SK-N-SH (cell line): ENCODE measurements around the gene PXT1. TPM values are rescaled to one million over a fixed set of nuclear protein-coding genes. Genes with fewer than 3 reads are reported as not detected.

Source experiments
- CTCF ChIA-PET: fragments of 300-600, 350-600 bp; formaldehyde crosslinking; extraction: SDS; loops from one replicate; lab custom pipeline; 2021; lab: Yijun Ruan, JAX
- POLR2A ChIA-PET: fragments of 350-600 bp; sonication (Branson Sonifier 250); formaldehyde crosslinking; extraction: SDS; loops from one replicate; lab custom pipeline; 2020; ENCODE audit warnings: antibody characterized with exemption, inconsistent platforms; lab: Yijun Ruan, JAX
- DNase-seq: peaks from one replicate; pipeline ENCODE4 v3.0.0; 2012
- H2AFZ ChIP-seq: fragments of 200-600 bp; sonication (generic); 2 replicates; pipeline ENCODE4 v1.8.1; 2016; ENCODE audit warnings: antibody characterized with exemption, mild to moderate bottlenecking, low read depth
- H3F3A ChIP-seq: fragments of 200-600 bp; sonication (generic); replicated peaks from 2 replicates; pipeline ENCODE3; 2016; ENCODE audit warnings: antibody characterized with exemption, mild to moderate bottlenecking; ENCODE audit not compliant: insufficient read depth
- H3K27ac ChIP-seq, 2 experiments: fragments of 200-500 bp in 1 of 2; fragments of 200-600 bp in 1 of 2; sonication (Bioruptor generic) in 1 of 2; sonication (generic), shearing (Covaris generic) in 1 of 2; 2 replicates each; pipeline versions ENCODE4 v1.5.1 to v1.6.1; 2014 to 2016; ENCODE audit warnings: low read depth in 2 of 2, inconsistent platforms in 1 of 2, low read length in 1 of 2, mild to moderate bottlenecking in 1 of 2, mixed read lengths in 1 of 2
- H3K27me3 ChIP-seq: fragments of 200-600 bp; sonication (generic), shearing (Covaris generic); 2 replicates; pipeline ENCODE4 v1.6.1; 2016; ENCODE audit warnings: mixed run types; ENCODE audit not compliant: insufficient read depth
- H3K36me3 ChIP-seq, 2 experiments: fragments of 200-500 bp in 1 of 2; fragments of 200-600 bp in 1 of 2; sonication (Bioruptor generic) in 1 of 2; sonication (generic) in 1 of 2; replicated peaks in 1 of 2; 2 replicates each; pipeline versions ENCODE3 to v1.5.1; 2014 to 2016; ENCODE audit warnings: low read length in 1 of 2, mild to moderate bottlenecking in 1 of 2; ENCODE audit not compliant: insufficient read depth in 2 of 2, control insufficient read depth in 1 of 2
- H3K4me1 ChIP-seq, 2 experiments: fragments of 200-500 bp in 1 of 2; fragments of 200-600 bp in 1 of 2; sonication (Bioruptor generic) in 1 of 2; sonication (generic), shearing (Covaris generic) in 1 of 2; 2 replicates each; pipeline versions ENCODE4 v1.5.1 to v1.6.1; 2014 to 2016; ENCODE audit warnings: low read depth in 1 of 2, low read length in 1 of 2, mixed run types in 1 of 2; ENCODE audit not compliant: insufficient read depth in 2 of 2, control insufficient read depth in 1 of 2
- H3K4me2 ChIP-seq: fragments of 200-600 bp; sonication (generic), shearing (Covaris generic); 2 replicates; pipeline ENCODE4 v1.6.1; 2017; ENCODE audit warnings: mixed run types
- H3K4me3 ChIP-seq, 2 experiments: fragments of 200-500 bp in 1 of 2; fragments of 200-600 bp in 1 of 2; sonication (Bioruptor generic) in 1 of 2; sonication (generic), shearing (Covaris generic) in 1 of 2; 2 replicates each; pipeline versions ENCODE4 v1.5.1 to v1.8.1; 2014 to 2016; ENCODE audit warnings: low read depth in 2 of 2, inconsistent platforms in 1 of 2, low read length in 1 of 2, mild to moderate bottlenecking in 1 of 2, mixed read lengths in 1 of 2, moderate library complexity in 1 of 2
- H3K79me2 ChIP-seq: fragments of 200-600 bp; sonication (generic); 2 replicates; pipeline ENCODE4 v1.8.1; 2017; ENCODE audit warnings: mild to moderate bottlenecking; ENCODE audit not compliant: insufficient read depth
- H3K9ac ChIP-seq: fragments of 200-600 bp; sonication (generic); 2 replicates; pipeline ENCODE4 v1.6.1; 2017; ENCODE audit warnings: mixed run types
- H3K9me2 ChIP-seq: fragments of 200-600 bp; sonication (generic); 2 replicates; pipeline ENCODE4 v1.6.1; 2017; ENCODE audit warnings: mixed run types
- H3K9me3 ChIP-seq: fragments of 200-600 bp; sonication (generic); 2 replicates; pipeline ENCODE4 v1.6.1; 2017; ENCODE audit warnings: mixed run types, mild to moderate bottlenecking, moderate library complexity
- H4K20me1 ChIP-seq: fragments of 200-600 bp; sonication (generic); 2 replicates; pipeline ENCODE4 v1.6.1; 2017; ENCODE audit warnings: mild to moderate bottlenecking, mixed run types; ENCODE audit not compliant: insufficient read depth
- EP300 ChIP-seq, 2 experiments: IDR thresholded peaks; 2 replicates each; pipeline versions ENCODE4 v1.4.0 to v1.6.1; 2012; ENCODE audit warnings: borderline replicate concordance in 1 of 2, low read depth in 1 of 2, low read length in 1 of 2
- FOSL2 ChIP-seq: IDR thresholded peaks from 2 replicates; pipeline ENCODE4 v1.4.0; 2012; ENCODE audit warnings: low read depth, mild to moderate bottlenecking, moderate library complexity, borderline replicate concordance
- IRF3 ChIP-seq: fragments of 150-350 bp; IDR thresholded peaks from 2 replicates; pipeline ENCODE4 v1.6.1; 2016; ENCODE audit warnings: mild to moderate bottlenecking, low read depth, low read length
- NFIC ChIP-seq: IDR thresholded peaks from 2 replicates; pipeline ENCODE4 v1.4.0; 2012; ENCODE audit warnings: borderline replicate concordance
- NRF1 ChIP-seq: IDR thresholded peaks from 2 replicates; pipeline ENCODE4 v1.6.1; 2012; ENCODE audit warnings: low read depth, mild to moderate bottlenecking, low read length
- PBX3 ChIP-seq: IDR thresholded peaks from 2 replicates; pipeline ENCODE4; 2012
- RXRA ChIP-seq: IDR thresholded peaks from 2 replicates; pipeline ENCODE4 v1.4.0; 2012; ENCODE audit warnings: low read depth, mild to moderate bottlenecking, borderline replicate concordance
- TCF12 ChIP-seq: IDR thresholded peaks from 2 replicates; pipeline ENCODE4 v1.4.0; 2012
- YY1 ChIP-seq: IDR thresholded peaks from 2 replicates; pipeline ENCODE4 v1.4.0; 2012; ENCODE audit warnings: low read depth, mild to moderate bottlenecking
- WGBS: methylation state at CpG from one replicate; pipeline ENCODE4 v1.1.6; 2017; ENCODE audit warnings: low lambda C conversion rate; 5-methylcytosine and 5-hydroxymethylcytosine counted together
- polyA plus RNA-seq, 3 experiments: library from polyadenylated mRNA; depleted of rRNA; stranded (reverse); fragments of >200 nt; gene quantifications; 2 replicates each; pipeline ENCODE4 v1.2.3, GENCODE V29; 2012
- TF ChIP-seq, protein P1 (sequence below): IDR thresholded peaks from 2 replicates; pipeline ENCODE4 v1.4.0; 2012; ENCODE audit warnings: low read depth, borderline replicate concordance
- TF ChIP-seq, protein P2 (sequence below): fragments of 200-600 bp; sonication (generic); IDR thresholded peaks from 2 replicates; pipeline ENCODE4 v1.6.1; 2017; ENCODE audit warnings: antibody characterized with exemption, mild to moderate bottlenecking, moderate library complexity

PXT1 gene
- polyA plus RNA-seq, 1 of the 3 experiments (the other 2 are of a cell fraction), result not detected

GRCh38 chr6:36358226-36358915 is 84.3 kb downstream of the PXT1 start:
- POLR2A ChIA-PET, result no interaction called here
- Histone ChIP-seq H4K20me1 (no peaks in the 10 kb centered on the region), H3K79me2 (no peaks in the 10 kb centered on the region), H3K9ac (no peak overlapping the region), H3K9me3 (no peaks in the 10 kb centered on the region), H2AFZ (peak overlapping the region; percentile 62), H3K4me2 (no peak overlapping the region), H3K9me2 (no peaks in the 10 kb centered on the region), H3K4me3 (no peak overlapping the region), H3K27ac (no peak overlapping the region), H3K4me1 (peaks cover 2 to 6% of the 10 kb centered on the region in 2 experiments; a peak in 2 of 4 replicates), H3K27me3 (no peaks in the 10 kb centered on the region), H3F3A (no peaks in the 10 kb centered on the region), H3K36me3 (no peaks in the 10 kb centered on the region)
- CTCF ChIA-PET, result interaction anchor here (0.6 to 9.1 kb wide), 8 partner anchors 9 to 329 kb away, joined by 3 to 149 read pairs (median 4); no protein-coding TSS in a partner anchor
- no peak for DNase-seq
- TF ChIP-seq, protein P1, sequence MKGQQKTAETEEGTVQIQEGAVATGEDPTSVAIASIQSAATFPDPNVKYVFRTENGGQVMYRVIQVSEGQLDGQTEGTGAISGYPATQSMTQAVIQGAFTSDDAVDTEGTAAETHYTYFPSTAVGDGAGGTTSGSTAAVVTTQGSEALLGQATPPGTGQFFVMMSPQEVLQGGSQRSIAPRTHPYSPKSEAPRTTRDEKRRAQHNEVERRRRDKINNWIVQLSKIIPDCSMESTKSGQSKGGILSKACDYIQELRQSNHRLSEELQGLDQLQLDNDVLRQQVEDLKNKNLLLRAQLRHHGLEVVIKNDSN, result peak; percentile 50; the same call in 1 of the 2 replicates
- TF ChIP-seq PBX3, result peak; percentile 78
- no peak for TF ChIP-seq YY1
- 82% methylated on average over 4 of the region's 4 CpGs for WGBS

DNA sequence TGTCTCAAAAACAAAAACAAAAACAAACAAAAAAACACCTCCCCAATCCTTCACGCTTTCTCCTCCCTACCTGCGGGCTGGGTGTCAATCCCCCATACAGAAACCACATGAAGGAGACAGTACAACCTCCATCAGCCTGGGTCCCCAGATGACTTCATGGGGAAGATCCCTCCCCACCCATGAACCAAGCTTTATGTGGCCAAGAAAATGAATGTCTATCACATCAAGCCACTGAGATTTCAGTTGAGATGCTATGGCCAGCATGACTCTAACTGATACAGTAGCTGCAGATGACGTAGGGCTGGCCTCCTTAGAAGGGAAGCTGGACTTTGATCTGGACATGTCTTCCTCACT is 84.8 kb downstream of the PXT1 start:
- H4K20me1 ChIP-seq, result no peaks in the 10 kb centered on the region
- H3K27ac ChIP-seq, result no peak overlapping the region
- DNase-seq, result no peak
- no peaks in the 10 kb centered on the region for H3K36me3 ChIP-seq
- no peak overlapping the region for H3K4me2 ChIP-seq
- H3K9ac ChIP-seq, result no peak overlapping the region
- TF ChIP-seq PBX3 (no peak), EP300 (IDR thresholded peaks at IDR 0.05; ENCODE audit: borderline replicate concordance in 1 of 2, low read depth in 1 of 2, low read length in 1 of 2) (no peak), TCF12 (no peak), FOSL2 (no peak), IRF3 (no peak), NRF1 (no peak), RXRA (no peak), NFIC (no peak)
- TF ChIP-seq, protein P2, sequence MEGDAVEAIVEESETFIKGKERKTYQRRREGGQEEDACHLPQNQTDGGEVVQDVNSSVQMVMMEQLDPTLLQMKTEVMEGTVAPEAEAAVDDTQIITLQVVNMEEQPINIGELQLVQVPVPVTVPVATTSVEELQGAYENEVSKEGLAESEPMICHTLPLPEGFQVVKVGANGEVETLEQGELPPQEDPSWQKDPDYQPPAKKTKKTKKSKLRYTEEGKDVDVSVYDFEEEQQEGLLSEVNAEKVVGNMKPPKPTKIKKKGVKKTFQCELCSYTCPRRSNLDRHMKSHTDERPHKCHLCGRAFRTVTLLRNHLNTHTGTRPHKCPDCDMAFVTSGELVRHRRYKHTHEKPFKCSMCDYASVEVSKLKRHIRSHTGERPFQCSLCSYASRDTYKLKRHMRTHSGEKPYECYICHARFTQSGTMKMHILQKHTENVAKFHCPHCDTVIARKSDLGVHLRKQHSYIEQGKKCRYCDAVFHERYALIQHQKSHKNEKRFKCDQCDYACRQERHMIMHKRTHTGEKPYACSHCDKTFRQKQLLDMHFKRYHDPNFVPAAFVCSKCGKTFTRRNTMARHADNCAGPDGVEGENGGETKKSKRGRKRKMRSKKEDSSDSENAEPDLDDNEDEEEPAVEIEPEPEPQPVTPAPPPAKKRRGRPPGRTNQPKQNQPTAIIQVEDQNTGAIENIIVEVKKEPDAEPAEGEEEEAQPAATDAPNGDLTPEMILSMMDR, result no peak
- no peaks in the 10 kb centered on the region for H3F3A ChIP-seq
- POLR2A ChIA-PET, result no interaction called here
- 83% methylated on average over 3 of the region's 3 CpGs for whole genome bisulfite sequencing
- H3K4me1 ChIP-seq, result peaks cover 2 to 6% of the 10 kb centered on the region in 2 experiments; a peak in 2 of 4 replicates
- H3K4me3 ChIP-seq, result no peak overlapping the region
- no peaks in the 10 kb centered on the region for H3K79me2 ChIP-seq
- no peaks in the 10 kb centered on the region for H3K9me3 ChIP-seq
- CTCF ChIA-PET, result interaction anchor here (1.0 to 9.1 kb wide), 6 partner anchors 12 to 329 kb away, joined by 3 to 149 read pairs (median 4); no protein-coding TSS in a partner anchor
- H3K27me3 ChIP-seq, result no peaks in the 10 kb centered on the region
- H2AFZ ChIP-seq, result peak overlapping the region; percentile 62; the same call in 1 of the 2 replicates
- no peaks in the 10 kb centered on the region for H3K9me2 ChIP-seq
